ENCODE measurements around the gene CAMSAP1. TPM values are rescaled to one million over a fixed set of nuclear protein-coding genes. Genes with fewer than 3 reads are reported as not detected.

CAMSAP1 gene
- total and polyA plus RNA-seq, 2 donors (not counting 1 experiment from before 2014, with no cell fraction given) = 5.0 to 18.8 TPM

GRCh38 chr9:135809166-135809565, 98.2 kb downstream of the CAMSAP1 start:
- Histone ChIP-seq H4K20me1 (ENCODE audit: control insufficient read depth, extremely low read depth, insufficient read depth, low read length) (no peaks in the 10 kb centered on the region), H3K79me2 (ENCODE audit: control insufficient read depth, insufficient read depth, low read length) (no peaks in the 10 kb centered on the region), H3K4me1 (ENCODE audit: control insufficient read depth, extremely low read depth, insufficient read depth, low read length) (peaks cover 4% of the 10 kb centered on the region), H3K27ac (ENCODE audit: insufficient read depth, low read length) (no peak overlapping the region), H3K9ac (ENCODE audit: insufficient read depth, low read length) (no peak overlapping the region), H3K27me3 (ENCODE audit: control insufficient read depth, insufficient read depth, low read length) (no peaks in the 10 kb centered on the region), H3K4me3 (replicated peaks in 1 of 4; ENCODE audit: control extremely low read depth in 1 of 4, insufficient read depth in 1 of 4, low read depth in 3 of 4, low read length in 4 of 4) (no peak overlapping the region), H3K36me3 (ENCODE audit: control insufficient read depth, insufficient read depth, low read length) (peaks cover 5% of the 10 kb centered on the region), H3K4me2 (ENCODE audit: extremely low read depth, insufficient read depth, low read length) (no peak overlapping the region), H2AFZ (ENCODE audit: low read length) (no peak overlapping the region), H3K9me3 (ENCODE audit: control insufficient read depth, insufficient read depth, low read depth, low read length) (no peaks in the 10 kb centered on the region)
- peak; percentile 56 to 79 for DNase-seq (ENCODE audit: low read depth in 2 of 2)
- TF ChIP-seq CTCF (conservative IDR thresholded peaks at IDR 0.05 in 1 of 2, IDR thresholded peaks at IDR 0.05 in 1 of 2; ENCODE audit: low read depth in 1 of 2, low read length in 2 of 2) = no peak
- no peak for TF ChIP-seq EZH2 (IDR thresholded peaks at IDR 0.05; ENCODE audit: low read length, missing control alignments)

GRCh38 chr9:135805422-135806022, 101.8 kb downstream of the CAMSAP1 start:
- H3K4me2 ChIP-seq (ENCODE audit: extremely low read depth, insufficient read depth, low read length) = no peak overlapping the region
- H3K27ac ChIP-seq (ENCODE audit: insufficient read depth, low read length) = no peak overlapping the region
- peaks cover 4% of the 10 kb centered on the region for H3K4me1 ChIP-seq (ENCODE audit: control insufficient read depth, extremely low read depth, insufficient read depth, low read length)
- no peaks in the 10 kb centered on the region for H3K79me2 ChIP-seq (ENCODE audit: control insufficient read depth, insufficient read depth, low read length)
- no peak for DNase-seq (ENCODE audit: low read depth in 2 of 2)
- TF ChIP-seq EZH2 (IDR thresholded peaks at IDR 0.05; ENCODE audit: low read length, missing control alignments) = no peak
- no peak for TF ChIP-seq CTCF (conservative IDR thresholded peaks at IDR 0.05 in 1 of 2, IDR thresholded peaks at IDR 0.05 in 1 of 2; ENCODE audit: low read depth in 1 of 2, low read length in 2 of 2)
- H3K9ac ChIP-seq (ENCODE audit: insufficient read depth, low read length) = no peak overlapping the region
- H3K4me3 ChIP-seq (replicated peaks in 1 of 4; ENCODE audit: control extremely low read depth in 1 of 4, insufficient read depth in 1 of 4, low read depth in 3 of 4, low read length in 4 of 4) = no peak overlapping the region
- no peaks in the 10 kb centered on the region for H3K36me3 ChIP-seq (ENCODE audit: control insufficient read depth, insufficient read depth, low read length)
- no peaks in the 10 kb centered on the region for H3K27me3 ChIP-seq (ENCODE audit: control insufficient read depth, insufficient read depth, low read length)
- no peak overlapping the region for H2AFZ ChIP-seq (ENCODE audit: low read length)
- no peaks in the 10 kb centered on the region for H4K20me1 ChIP-seq (ENCODE audit: control insufficient read depth, extremely low read depth, insufficient read depth, low read length)
- H3K9me3 ChIP-seq (ENCODE audit: control insufficient read depth, insufficient read depth, low read depth, low read length) = no peaks in the 10 kb centered on the region

GRCh38 chr9:135804581-135805421, 102.5 kb downstream of the CAMSAP1 start:
- no peak overlapping the region for H3K4me3 ChIP-seq (replicated peaks in 1 of 4; ENCODE audit: control extremely low read depth in 1 of 4, insufficient read depth in 1 of 4, low read depth in 3 of 4, low read length in 4 of 4)
- DNase-seq (ENCODE audit: low read depth in 2 of 2) = peak; percentile 8 to 50

More at GRCh38 chr9:135804581-135805421, 102.5 kb downstream of the CAMSAP1 start:
- Histone ChIP-seq H3K36me3 (ENCODE audit: control insufficient read depth, insufficient read depth, low read length) (no peaks in the 10 kb centered on the region), H3K4me2 (ENCODE audit: extremely low read depth, insufficient read depth, low read length) (no peak overlapping the region), H3K4me1 (ENCODE audit: control insufficient read depth, extremely low read depth, insufficient read depth, low read length) (peaks cover 4% of the 10 kb centered on the region), H2AFZ (ENCODE audit: low read length) (no peak overlapping the region), H4K20me1 (ENCODE audit: control insufficient read depth, extremely low read depth, insufficient read depth, low read length) (no peaks in the 10 kb centered on the region), H3K79me2 (ENCODE audit: control insufficient read depth, insufficient read depth, low read length) (no peaks in the 10 kb centered on the region), H3K27me3 (ENCODE audit: control insufficient read depth, insufficient read depth, low read length) (no peaks in the 10 kb centered on the region), H3K9me3 (ENCODE audit: control insufficient read depth, insufficient read depth, low read depth, low read length) (no peaks in the 10 kb centered on the region), H3K9ac (ENCODE audit: insufficient read depth, low read length) (no peak overlapping the region), H3K27ac (ENCODE audit: insufficient read depth, low read length) (no peak overlapping the region)
- no peak for TF ChIP-seq CTCF (conservative IDR thresholded peaks at IDR 0.05 in 1 of 2, IDR thresholded peaks at IDR 0.05 in 1 of 2; ENCODE audit: low read depth in 1 of 2, low read length in 2 of 2)
